ENCODE measurements around the gene KRTAP10-3.
"Not testable (repeated sequence)": the region's sequence is repeated elsewhere in the genome, so short reads cannot be mapped to it uniquely, and the experiment has no call there.

- TF ChIP-seq CTCF (IDR thresholded peaks at IDR 0.05; ENCODE audit: extremely low read depth in 1 of 2, insufficient read depth in 1 of 2, low read depth in 1 of 2, low read length in 2 of 2); MAX (IDR thresholded peaks at IDR 0.05; ENCODE audit: insufficient read depth, insufficient read length); POLR2A (IDR thresholded peaks at IDR 0.05; ENCODE audit: low read depth, low read length); POLR2AphosphoS5 (IDR thresholded peaks at IDR 0.05; ENCODE audit: insufficient read depth, low read depth, low read length); EZH2 (IDR thresholded peaks at IDR 0.05; ENCODE audit: borderline replicate concordance, low read depth, low read length, severe bottlenecking); MYC (IDR thresholded peaks at IDR 0.05; ENCODE audit: low read depth, low read length); GATA2 (IDR thresholded peaks at IDR 0.05; ENCODE audit: insufficient read depth, insufficient read length, low read depth, low read length): not testable (repeated sequence)
These were observed 33.2 kb upstream of the KRTAP10-3 start for GRCh38 chr21:44591801-44592130.
